K562 (cell line): ENCODE data around the gene C9. TPM values are rescaled to one million over a fixed set of nuclear protein-coding genes. Genes with fewer than 3 reads are reported as not detected.
A peak's percentile ranks its signal among the peaks of the same experiment; 100 is the strongest.

ENCODE experiments used
- ATAC-seq: fragments of 200-7000 bp; cut with Tn5 transposase; 3 replicates; pipeline ENCODE4 v1.9.1; 2020; ENCODE audit warnings: moderate library complexity
- BruUV-seq: library from RNA; stranded (reverse); fragments of 400-500 nt; replicated peaks from 2 replicates; lab custom pipeline; 2021; lab: Mats Ljungman, UMichigan
- CTCF ChIA-PET: fragments of 300-600 bp; formaldehyde crosslinking; extraction: SDS; loops from one replicate; lab custom pipeline; 2021; ENCODE audit warnings: low intra/inter-chr PET ratio; lab: Yijun Ruan, JAX
- POLR2A ChIA-PET: fragments of 300-600, 350-650 bp; sonication (Branson Sonifier 250); formaldehyde crosslinking; extraction: SDS; loops from one replicate; lab custom pipeline; 2021; ENCODE audit warnings: antibody characterized with exemption, inconsistent platforms; lab: Yijun Ruan, JAX
- DNase-seq, 4 experiments: peaks; one replicate each; pipeline versions ENCODE4 v3.0.0 to v3.0.0-alpha.2; 2011 to 2018; ENCODE audit warnings: low spot score in 3 of 4, mixed read lengths in 3 of 4; ENCODE audit errors: extremely low read depth in 1 of 4
- FAIRE-seq: peaks from 2 replicates; lab custom pipeline; 2011; peaks lifted over from hg19 to GRCh38; lab: Jason Lieb, UNC
- H2AFZ ChIP-seq: 2 replicates; pipeline ENCODE4 v1.6.0; 2011; ENCODE audit warnings: low read depth, low read length, control low read depth, inconsistent platforms
- H3K27ac ChIP-seq: fragments of 200-600 bp; 3 replicates; pipeline ENCODE4 v1.8.0; 2011; ENCODE audit warnings: low read depth, mild to moderate bottlenecking, control low read depth, inconsistent platforms, low read length, moderate library complexity, mixed read lengths; ENCODE audit errors: extremely low read depth
- H3K27me3 ChIP-seq, 2 experiments: fragments of 300-600 bp in 1 of 2; 2 replicates in 1 of 2; 3 replicates in 1 of 2; pipeline versions ENCODE4 v1.6.0 to v1.8.0; 2011; ENCODE audit warnings: inconsistent platforms in 2 of 2, low read length in 2 of 2, mild to moderate bottlenecking in 1 of 2, mixed read lengths in 1 of 2, moderate library complexity in 1 of 2; ENCODE audit not compliant: control insufficient read depth in 2 of 2, insufficient read depth in 2 of 2
- H3K36me3 ChIP-seq: fragments of 300-600 bp; 3 replicates; pipeline ENCODE4 v1.8.0; 2011; ENCODE audit warnings: mild to moderate bottlenecking, low read length, inconsistent platforms; ENCODE audit not compliant: control insufficient read depth, insufficient read depth
- H3K4me1 ChIP-seq, 2 experiments: fragments of 200-600 bp in 1 of 2; replicated peaks in 1 of 2; 2 replicates in 1 of 2; 3 replicates in 1 of 2; pipeline versions ENCODE4 v1.5.1 to v1.8.0; 2011; ENCODE audit warnings: inconsistent platforms in 2 of 2, low read length in 2 of 2, mild to moderate bottlenecking in 1 of 2, mixed read lengths in 1 of 2, moderate library complexity in 1 of 2; ENCODE audit not compliant: control insufficient read depth in 2 of 2, insufficient read depth in 2 of 2
- H3K4me2 ChIP-seq: 2 replicates; pipeline ENCODE4 v1.6.1; 2011; ENCODE audit warnings: low read length, control low read depth, inconsistent platforms, mixed read lengths; ENCODE audit not compliant: insufficient read depth
- H3K4me3 ChIP-seq: fragments of 200-600 bp; sonication (generic), shearing (Covaris generic); 2 replicates; pipeline ENCODE4 v1.5.1; 2016; ENCODE audit warnings: control low read depth, inconsistent platforms
- H3K79me2 ChIP-seq: fragments of 200-600 bp; 3 replicates; pipeline ENCODE4 v1.8.0; 2011; ENCODE audit warnings: low read length, inconsistent platforms; ENCODE audit not compliant: control insufficient read depth, insufficient read depth
- H3K9ac ChIP-seq, 2 experiments: 2 replicates each; pipeline versions ENCODE4 v1.6.0 to v1.6.1; 2011; ENCODE audit warnings: low read depth in 2 of 2, low read length in 2 of 2, control low read depth in 1 of 2, inconsistent platforms in 1 of 2, mild to moderate bottlenecking in 1 of 2, mixed read lengths in 1 of 2; ENCODE audit not compliant: insufficient read depth in 1 of 2
- H3K9me1 ChIP-seq: one replicate; pipeline ENCODE4 v1.6.0; 2011; ENCODE audit warnings: inconsistent platforms, mild to moderate bottlenecking, low read length, moderate library complexity; ENCODE audit not compliant: control insufficient read depth, insufficient read depth
- H3K9me3 ChIP-seq: replicated peaks from 2 replicates; pipeline ENCODE4 v1.5.1; 2011; ENCODE audit warnings: low read depth, low read length, inconsistent platforms; ENCODE audit not compliant: control insufficient read depth, insufficient read depth
- H4K20me1 ChIP-seq: replicated peaks from 2 replicates; pipeline ENCODE4 v1.6.1; 2011; ENCODE audit warnings: low read length, inconsistent platforms, mixed read lengths; ENCODE audit not compliant: control insufficient read depth, insufficient read depth
- CC2D1A ChIP-seq: fragments of 450-650 bp; IDR thresholded peaks from 2 replicates; pipeline ENCODE4 v1.6.1; 2017; ENCODE audit warnings: mild to moderate bottlenecking
- ESRRA ChIP-seq: fragments of 450-650 bp; IDR thresholded peaks from 2 replicates; pipeline ENCODE4 v1.6.1; 2014; ENCODE audit warnings: low read depth, mild to moderate bottlenecking, moderate library complexity, borderline replicate concordance
- ETV6 ChIP-seq, 3 experiments: fragments of 150-350 bp in 1 of 3; sonication (generic) in 1 of 3; formaldehyde crosslinking in 1 of 3; IDR thresholded peaks; 2 replicates each; pipeline versions ENCODE4 v1.6.1 to v1.8.0; 2014 to 2022; ENCODE audit warnings: borderline replicate concordance in 2 of 3, low read depth in 2 of 3, antibody characterized with exemption in 1 of 3, low read length in 1 of 3, mild to moderate bottlenecking in 1 of 3, missing genetic modification reagents in 1 of 3
- HDGF ChIP-seq: fragments of 450-650 bp; IDR thresholded peaks from 2 replicates; pipeline ENCODE4 v1.6.1; 2016
- ILF3 ChIP-seq: fragments of 450-650 bp; IDR thresholded peaks from 2 replicates; pipeline ENCODE4 v1.6.1; 2018; ENCODE audit warnings: antibody characterized with exemption, mild to moderate bottlenecking, moderate library complexity, borderline replicate concordance
- SMARCA5 ChIP-seq: fragments of 450-650 bp; IDR thresholded peaks from 2 replicates; pipeline ENCODE4 v1.6.1; 2016
- TSC22D4 ChIP-seq: fragments of 450-650 bp; IDR thresholded peaks from 2 replicates; pipeline ENCODE4 v1.6.1; 2016; ENCODE audit warnings: missing genetic modification characterization, missing biosample characterization, control low read depth
- ZNF431 ChIP-seq: sonication (generic); formaldehyde crosslinking; IDR thresholded peaks from 2 replicates; pipeline ENCODE4 v1.8.0; 2022; ENCODE audit warnings: mild to moderate bottlenecking, missing genetic modification reagents
- ZNF766 ChIP-seq: fragments of 200-800 bp; sonication (Bioruptor generic); conservative IDR thresholded peaks from 2 replicates; pipeline ENCODE4 v1.6.1; 2016; ENCODE audit warnings: missing genetic modification characterization, missing compliant biosample characterization
- WGBS: fragments of 100-300 bp; shearing (Covaris generic); methylation state at CpG from one replicate; pipeline ENCODE4 v1.1.6; 2016; ENCODE audit warnings: low coverage, mixed read lengths; ENCODE audit not compliant: insufficient coverage; ENCODE audit errors: missing lambda C conversion rate; 5-methylcytosine and 5-hydroxymethylcytosine counted together
- in situ Hi-C: fragments of 300-500 bp; cut with MboI; formaldehyde crosslinking; loops from 4 replicates; pipeline ENCODE4 v1.15.0; 2018; ENCODE audit warnings: inconsistent platforms, mixed read lengths
- intact Hi-C: fragments of 100-400 bp; cut with micrococcal nuclease; formaldehyde crosslinking; loops from 2 replicates; pipeline ENCODE4 v1.14.2; 2022
- polyA plus RNA-seq, 8 experiments: library from polyadenylated mRNA; depleted of rRNA in 4 of 8; stranded (reverse) in 5 of 8; unstranded in 3 of 8; fragments of >200 nt; fragmentation: Nextera tagmentation in 2 of 8; fragmentation: Illumina TruSeq in 1 of 8; extraction: Ambion mirVana in 2 of 8; extraction: Trizol in 1 of 8; gene quantifications; 2 replicates each; pipeline versions ENCODE4 v1.2.1 to v1.2.3, GENCODE V29; 2011 to 2014; ENCODE audit warnings: inconsistent platforms in 1 of 8, missing spikeins in 1 of 8
- total RNA-seq, 7 experiments: library from RNA; depleted of rRNA in 6 of 7; stranded (reverse); fragments of >200 nt in 6 of 7; fragmentation: Illumina TruSeq in 2 of 7; extraction: Trizol in 2 of 7; gene quantifications; 2 replicates each; pipeline versions ENCODE4 v1.2.1 to v1.2.3, GENCODE V29; 2011 to 2021; ENCODE audit warnings: low replicate concordance in 1 of 7
- TF ChIP-seq, protein P1 (sequence below): fragments of 250-450 bp; sonication (Bioruptor Pico); IDR thresholded peaks from 2 replicates; pipeline ENCODE4 v1.5.0; 2021; ENCODE audit warnings: mild to moderate bottlenecking, borderline replicate concordance
- TF ChIP-seq, protein P2 (sequence below): fragments of 450-650 bp; IDR thresholded peaks from 2 replicates; pipeline ENCODE4 v1.6.1; 2016; ENCODE audit warnings: mild to moderate bottlenecking

Gene C9
- total and polyA plus RNA-seq, 9 of the 15 experiments (the other 6 are each of a cell fraction or from before 2014, with no cell fraction given): 0.08 to 0.38 TPM; not detected in 7

DNA sequence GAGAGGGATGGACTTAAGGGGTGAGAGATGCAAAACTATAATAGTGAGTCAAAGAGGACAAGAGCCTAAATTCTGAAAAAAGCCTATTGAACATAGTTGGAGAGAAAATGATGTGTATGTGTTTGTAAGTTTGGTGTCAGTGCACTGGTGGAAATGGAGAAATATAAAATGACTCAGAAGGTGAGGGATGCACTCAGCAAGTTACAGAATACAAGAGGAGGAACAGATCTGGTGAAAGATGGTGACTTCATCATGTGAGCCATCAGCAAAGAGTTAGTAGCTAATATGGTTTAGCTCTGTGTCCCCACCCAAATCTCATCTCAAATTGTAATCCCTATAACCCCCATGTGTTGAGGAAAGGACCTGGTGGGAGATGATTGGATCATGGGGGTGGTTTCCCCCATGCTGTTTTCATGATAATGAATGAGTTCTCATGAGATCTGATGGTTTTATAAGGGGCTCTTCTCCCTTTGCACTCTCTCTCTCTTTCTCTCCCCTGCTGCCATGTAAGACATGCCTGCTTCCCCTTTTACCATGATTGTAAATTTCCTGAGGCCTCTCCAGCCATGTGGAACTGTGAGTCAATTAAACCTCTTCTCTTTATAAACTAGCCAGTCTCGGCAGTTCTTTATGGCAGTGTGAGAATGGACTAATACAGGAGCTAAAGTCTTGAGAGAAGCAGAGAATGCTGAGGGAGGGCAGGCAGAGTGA is 114.6 kb downstream of the C9 start:
- intact Hi-C loops: no loop called here
- peak overlapping the region; percentile 64; the same call in 1 of the 2 replicates for H2AFZ ChIP-seq
- H3K79me2 ChIP-seq: no peaks in the 10 kb centered on the region
- FAIRE-seq (no peak), ATAC-seq (peak; percentile 26; the same call in 2 of the 3 replicates), DNase-seq (no peak)
- no peaks in the 10 kb centered on the region for H3K27me3 ChIP-seq
- H3K4me1 ChIP-seq: no peaks in the 10 kb centered on the region; a peak in 1 of 5 replicates
- peaks cover 4% of the 10 kb centered on the region; the same call in 1 of the 2 replicates for H3K9me3 ChIP-seq
- TF ChIP-seq ILF3: no peak
- no peak for TF ChIP-seq ETV6 (IDR thresholded peaks at IDR 0.05; ENCODE audit: borderline replicate concordance in 1 of 2, low read depth in 2 of 2, low read length in 1 of 2)
- no peak for TF ChIP-seq ETV6 (CRISPR knock-in tag; IDR thresholded peaks at IDR 0.05; ENCODE audit: borderline replicate concordance)
- TF ChIP-seq ZNF766 (CRISPR knock-in tag): peak; percentile 78
- TF ChIP-seq TSC22D4 (tag): no peak
- TF ChIP-seq ESRRA: no peak
- TF ChIP-seq, protein P1, sequence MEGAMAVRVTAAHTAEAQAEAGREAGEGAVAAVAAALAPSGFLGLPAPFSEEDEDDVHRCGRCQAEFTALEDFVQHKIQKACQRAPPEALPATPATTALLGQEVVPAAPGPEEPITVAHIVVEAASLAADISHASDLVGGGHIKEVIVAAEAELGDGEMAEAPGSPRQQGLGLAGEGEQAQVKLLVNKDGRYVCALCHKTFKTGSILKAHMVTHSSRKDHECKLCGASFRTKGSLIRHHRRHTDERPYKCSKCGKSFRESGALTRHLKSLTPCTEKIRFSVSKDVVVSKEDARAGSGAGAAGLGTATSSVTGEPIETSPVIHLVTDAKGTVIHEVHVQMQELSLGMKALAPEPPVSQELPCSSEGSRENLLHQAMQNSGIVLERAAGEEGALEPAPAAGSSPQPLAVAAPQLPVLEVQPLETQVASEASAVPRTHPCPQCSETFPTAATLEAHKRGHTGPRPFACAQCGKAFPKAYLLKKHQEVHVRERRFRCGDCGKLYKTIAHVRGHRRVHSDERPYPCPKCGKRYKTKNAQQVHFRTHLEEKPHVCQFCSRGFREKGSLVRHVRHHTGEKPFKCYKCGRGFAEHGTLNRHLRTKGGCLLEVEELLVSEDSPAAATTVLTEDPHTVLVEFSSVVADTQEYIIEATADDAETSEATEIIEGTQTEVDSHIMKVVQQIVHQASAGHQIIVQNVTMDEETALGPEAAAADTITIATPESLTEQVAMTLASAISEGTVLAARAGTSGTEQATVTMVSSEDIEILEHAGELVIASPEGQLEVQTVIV: no peak
- TF ChIP-seq ZNF431: peak; percentile 84
- TF ChIP-seq SMARCA5: no peak
- TF ChIP-seq HDGF: no peak
- TF ChIP-seq, protein P2, sequence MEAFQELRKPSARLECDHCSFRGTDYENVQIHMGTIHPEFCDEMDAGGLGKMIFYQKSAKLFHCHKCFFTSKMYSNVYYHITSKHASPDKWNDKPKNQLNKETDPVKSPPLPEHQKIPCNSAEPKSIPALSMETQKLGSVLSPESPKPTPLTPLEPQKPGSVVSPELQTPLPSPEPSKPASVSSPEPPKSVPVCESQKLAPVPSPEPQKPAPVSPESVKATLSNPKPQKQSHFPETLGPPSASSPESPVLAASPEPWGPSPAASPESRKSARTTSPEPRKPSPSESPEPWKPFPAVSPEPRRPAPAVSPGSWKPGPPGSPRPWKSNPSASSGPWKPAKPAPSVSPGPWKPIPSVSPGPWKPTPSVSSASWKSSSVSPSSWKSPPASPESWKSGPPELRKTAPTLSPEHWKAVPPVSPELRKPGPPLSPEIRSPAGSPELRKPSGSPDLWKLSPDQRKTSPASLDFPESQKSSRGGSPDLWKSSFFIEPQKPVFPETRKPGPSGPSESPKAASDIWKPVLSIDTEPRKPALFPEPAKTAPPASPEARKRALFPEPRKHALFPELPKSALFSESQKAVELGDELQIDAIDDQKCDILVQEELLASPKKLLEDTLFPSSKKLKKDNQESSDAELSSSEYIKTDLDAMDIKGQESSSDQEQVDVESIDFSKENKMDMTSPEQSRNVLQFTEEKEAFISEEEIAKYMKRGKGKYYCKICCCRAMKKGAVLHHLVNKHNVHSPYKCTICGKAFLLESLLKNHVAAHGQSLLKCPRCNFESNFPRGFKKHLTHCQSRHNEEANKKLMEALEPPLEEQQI: peak; percentile 55; the same call in 1 of the 2 replicates
- peak; percentile 51; the same call in 1 of the 2 replicates for TF ChIP-seq CC2D1A
- CTCF ChIA-PET: no interaction called here
- POLR2A ChIA-PET: interaction anchor here (0.6 to 1.4 kb wide), 2 partner anchors 9 to 836 kb away, joined by 3 to 4 read pairs; no protein-coding TSS in a partner anchor
- BruUV-seq: no TSS peak
- in situ Hi-C loops: no loop called here
- no peaks in the 10 kb centered on the region for H3K9me1 ChIP-seq
- H3K9ac ChIP-seq: no peak overlapping the region
- no peaks in the 10 kb centered on the region for H3K36me3 ChIP-seq
- H4K20me1 ChIP-seq: no peaks in the 10 kb centered on the region
- H3K4me2 ChIP-seq: no peak overlapping the region; the same call in 1 of the 2 replicates
- 8% methylated on average over 1 of the region's 1 CpG for WGBS
- no peak overlapping the region for H3K27ac ChIP-seq
- H3K4me3 ChIP-seq: no peak overlapping the region
